Stimulated activated CD4-positive, alpha-beta T cell treated with anti-CD3 and anti-CD28 coated beads, TNF-alpha, amount 100 ng/mL, for 48 hours (primary cell): ENCODE measurements around the gene GLB1L3.
A peak's percentile ranks its signal among the peaks of the same experiment; 100 is the strongest.

ENCODE experiments used
- DNase-seq, 3 donors: peaks; one replicate each; pipeline ENCODE4 v3.0.0-alpha.2; 2020; ENCODE audit warnings: low read depth in 3 of 3

GLB1L3 gene, protein sequence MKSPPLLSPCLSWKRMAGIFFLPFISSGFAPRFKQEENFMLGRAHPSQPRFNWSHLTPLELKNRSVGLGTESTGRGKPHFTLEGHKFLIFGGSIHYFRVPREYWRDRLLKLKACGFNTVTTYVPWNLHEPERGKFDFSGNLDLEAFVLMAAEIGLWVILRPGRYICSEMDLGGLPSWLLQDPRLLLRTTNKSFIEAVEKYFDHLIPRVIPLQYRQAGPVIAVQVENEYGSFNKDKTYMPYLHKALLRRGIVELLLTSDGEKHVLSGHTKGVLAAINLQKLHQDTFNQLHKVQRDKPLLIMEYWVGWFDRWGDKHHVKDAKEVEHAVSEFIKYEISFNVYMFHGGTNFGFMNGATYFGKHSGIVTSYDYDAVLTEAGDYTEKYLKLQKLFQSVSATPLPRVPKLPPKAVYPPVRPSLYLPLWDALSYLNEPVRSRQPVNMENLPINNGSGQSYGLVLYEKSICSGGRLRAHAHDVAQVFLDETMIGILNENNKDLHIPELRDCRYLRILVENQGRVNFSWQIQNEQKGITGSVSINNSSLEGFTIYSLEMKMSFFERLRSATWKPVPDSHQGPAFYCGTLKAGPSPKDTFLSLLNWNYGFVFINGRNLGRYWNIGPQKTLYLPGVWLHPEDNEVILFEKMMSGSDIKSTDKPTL

DNA sequence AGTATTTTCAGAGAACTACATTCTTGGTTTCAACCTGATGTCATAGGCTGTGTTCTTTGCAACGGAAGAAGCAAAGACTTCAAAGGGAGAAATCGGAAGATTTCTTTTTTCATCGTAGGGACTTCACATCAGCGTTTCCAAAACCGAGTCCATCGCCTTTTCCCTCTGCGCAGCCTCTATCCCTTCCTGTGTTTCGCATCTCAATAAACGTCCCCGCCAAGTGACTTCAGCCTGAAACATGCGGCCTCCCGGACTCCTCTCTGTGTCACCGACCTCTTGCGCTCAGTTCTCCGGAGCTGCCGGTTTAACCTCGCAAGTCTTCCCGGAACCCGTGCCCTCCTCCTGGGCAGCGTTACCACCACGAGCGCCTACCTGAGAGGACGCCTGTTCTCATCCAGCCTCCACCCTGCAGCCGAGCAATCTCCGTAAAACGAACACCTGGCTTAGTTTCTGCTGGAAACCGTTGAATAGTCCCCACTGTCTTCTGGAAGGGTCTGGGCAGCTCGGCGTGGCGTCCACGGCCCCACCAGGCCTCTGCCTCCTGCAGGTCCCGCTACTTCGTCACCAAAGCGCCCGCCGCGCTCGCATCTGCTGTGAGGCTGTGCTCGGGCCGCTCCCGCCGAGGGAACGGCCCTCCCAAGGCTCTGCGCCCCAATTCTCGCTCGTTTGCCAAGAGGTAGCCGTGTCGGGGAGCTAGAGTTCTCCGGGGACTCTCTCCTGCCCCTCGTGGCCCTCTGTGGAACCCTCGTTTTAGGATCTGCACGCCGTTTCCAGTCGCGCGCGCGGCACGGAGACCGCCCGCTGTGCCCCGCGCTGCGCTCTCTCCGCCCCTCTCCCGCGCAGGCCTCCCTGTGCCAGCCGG is at the start of gene GLB1L3:
Gene GLB1L3, plus strand, starts transcription at position 846 of the 862 bp plus-strand sequence. CDS start 362 bp downstream, outside the sequence.
- peak; percentile 58 to 73 (median 65) for DNase-seq

DNA sequence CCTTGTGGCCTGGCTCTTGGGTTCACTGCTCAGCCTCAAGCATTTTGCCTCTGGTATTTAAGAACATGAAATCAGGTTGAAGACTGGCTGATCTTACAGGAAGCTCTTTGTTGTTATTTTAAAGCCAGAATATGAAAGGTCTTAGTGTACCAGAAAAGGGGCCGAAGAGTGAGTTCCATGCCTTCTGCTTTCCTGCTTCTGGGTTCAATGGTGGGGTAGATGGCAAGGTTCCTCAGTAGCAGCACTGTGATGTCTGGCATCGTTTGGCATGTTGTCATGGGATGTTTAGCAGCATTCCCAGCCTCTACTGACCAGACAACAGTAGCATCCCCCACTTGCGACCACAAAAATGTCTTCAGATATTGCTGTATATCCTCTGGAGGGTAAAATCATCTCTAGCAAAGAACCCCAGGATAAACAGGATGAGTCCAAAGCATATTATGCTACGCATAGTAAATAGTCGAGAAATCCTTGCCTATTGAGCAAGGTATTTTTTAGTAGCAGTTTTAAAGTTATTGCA is 49.3 kb upstream of the GLB1L3 start:
- no peak for DNase-seq

DNA sequence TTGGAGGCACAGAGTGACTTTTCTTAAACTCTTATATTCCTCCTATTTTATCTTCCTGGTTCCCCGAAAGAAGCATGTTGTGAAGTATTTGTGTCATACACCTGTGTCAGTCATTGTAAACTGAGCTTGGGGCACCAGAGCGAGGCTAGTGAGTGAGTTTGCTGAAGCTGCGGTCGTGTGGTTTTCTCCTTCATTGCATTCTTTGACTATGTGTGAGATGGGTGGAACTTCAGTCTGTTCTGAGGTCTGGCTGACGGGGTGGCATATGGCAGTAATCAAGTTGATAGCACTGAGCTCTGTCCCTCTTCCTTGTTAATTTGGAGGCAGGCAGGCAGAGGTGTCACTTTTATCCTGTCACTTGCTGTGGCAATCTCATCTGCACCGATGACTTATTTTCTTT is 47.6 kb upstream of the GLB1L3 start:
- DNase-seq, result no peak

DNA sequence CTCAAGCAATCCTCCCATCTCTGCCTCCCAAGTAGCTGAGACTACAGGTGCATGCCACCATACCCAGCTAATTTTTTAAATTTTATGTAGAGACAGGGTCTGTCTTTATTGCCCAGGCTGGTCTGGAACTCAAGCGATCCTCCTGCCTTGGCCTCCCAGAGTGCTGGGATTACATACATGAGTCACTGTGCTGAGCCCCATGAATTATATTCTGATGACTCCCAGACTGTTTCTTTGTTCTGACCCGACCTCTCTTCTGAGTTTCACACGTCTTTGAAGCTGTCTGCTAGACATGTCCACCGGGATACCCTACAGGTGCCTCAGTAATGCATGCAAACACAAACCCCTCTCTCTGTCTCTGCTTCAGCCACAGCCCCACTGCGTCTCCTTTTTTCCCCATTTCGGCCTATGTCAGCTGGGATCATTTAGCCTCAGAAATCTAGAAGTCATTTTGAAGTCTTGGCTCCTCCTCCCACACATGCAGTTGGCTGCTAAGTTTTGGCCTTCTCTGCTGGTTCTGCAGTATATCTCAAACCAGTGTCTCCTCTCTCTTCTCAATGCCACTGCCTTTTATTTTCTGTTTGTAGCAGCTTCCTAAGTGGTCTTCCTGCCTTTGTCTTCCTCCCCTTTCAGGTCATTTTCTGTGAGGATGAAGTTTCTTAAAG is 46.9 kb upstream of the GLB1L3 start:
- DNase-seq, result no peak

- DNase-seq, result no peak
These were observed 45.8 kb upstream of the GLB1L3 start for GRCh38 chr11:134230339-134230738.

- DNase-seq, result no peak
These were observed 44.1 kb upstream of the GLB1L3 start for GRCh38 chr11:134231958-134232659.

DNA sequence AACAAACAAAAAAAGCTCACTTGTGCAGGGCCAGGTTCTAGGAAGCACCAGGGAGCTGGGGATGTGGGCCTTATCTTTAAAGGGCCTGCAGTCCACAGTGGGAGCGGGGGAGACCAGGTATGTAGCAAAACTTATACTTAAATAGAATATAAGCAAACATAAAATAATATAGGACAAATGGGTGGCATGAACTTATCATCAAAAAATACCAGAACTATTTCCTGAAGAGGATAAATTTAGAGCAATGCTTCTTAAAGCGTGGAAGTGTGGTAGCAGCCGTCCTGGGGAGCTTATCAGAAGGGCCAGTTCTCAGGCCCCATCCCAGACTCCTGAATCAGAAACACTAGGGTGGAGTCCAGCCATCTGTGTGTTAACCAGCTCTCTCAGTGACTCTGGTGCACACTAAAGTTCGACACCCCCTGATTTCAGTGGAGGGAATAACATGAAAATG is 42.4 kb upstream of the GLB1L3 start:
- no peak for DNase-seq

- DNase-seq, result no peak
These were observed 40.8 kb upstream of the GLB1L3 start for GRCh38 chr11:134235399-134235798.

- no peak for DNase-seq
These were observed 39.2 kb upstream of the GLB1L3 start for GRCh38 chr11:134236834-134237556.

- no peak for DNase-seq
These were observed 38.6 kb upstream of the GLB1L3 start for GRCh38 chr11:134237557-134237922.

GRCh38 chr11:134238956-134239355 is 37.2 kb upstream of the GLB1L3 start:
- DNase-seq, result no peak

DNA sequence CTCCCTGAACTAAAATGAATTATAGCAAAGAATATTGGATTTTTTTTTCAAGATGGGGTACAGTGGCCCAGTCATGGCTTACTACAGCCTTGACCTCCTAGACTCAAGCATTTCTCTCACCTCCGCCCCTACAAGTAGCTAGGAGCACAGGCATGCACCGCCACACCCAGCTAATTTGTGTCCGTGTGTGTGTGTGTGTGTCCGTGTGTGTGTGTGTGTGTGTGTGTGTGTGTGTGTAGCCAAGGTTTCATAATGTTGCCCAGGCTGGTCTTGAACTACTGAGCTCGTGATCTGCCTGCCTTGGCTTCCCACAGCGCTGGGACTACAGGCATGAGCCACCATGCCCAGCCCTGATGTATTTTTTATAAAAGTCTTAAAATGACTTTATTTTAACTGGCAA is 35.6 kb upstream of the GLB1L3 start:
- DNase-seq, result no peak

GRCh38 chr11:134242376-134242775 is 33.8 kb upstream of the GLB1L3 start:
- DNase-seq, result no peak

- no peak for DNase-seq
These were observed 32.3 kb upstream of the GLB1L3 start for GRCh38 chr11:134243913-134244312.

DNA sequence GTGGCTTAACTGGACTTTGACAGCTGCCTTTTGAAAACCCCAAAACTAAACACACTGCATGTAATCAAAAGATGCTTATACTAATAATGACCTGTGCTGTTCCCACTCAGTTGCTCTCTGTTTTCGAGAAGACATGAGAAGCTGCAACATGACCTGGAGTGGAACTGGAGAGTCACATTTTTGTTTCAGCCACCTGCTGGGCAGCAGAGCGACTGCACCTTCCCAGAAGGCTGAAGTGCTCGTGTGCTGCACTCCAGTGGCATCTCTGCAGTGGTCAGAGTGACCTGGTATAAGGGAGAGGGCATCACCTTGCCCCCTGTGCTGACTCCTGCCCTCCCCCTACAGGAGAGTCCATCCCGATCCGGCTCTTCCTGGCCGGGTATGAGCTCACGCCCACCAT is 31.6 kb upstream of the GLB1L3 start:
- DNase-seq, result no peak

- no peak for DNase-seq
These were observed 30.7 kb upstream of the GLB1L3 start for GRCh38 chr11:134245434-134245833.

- no peak for DNase-seq
These were observed 30.1 kb upstream of the GLB1L3 start for GRCh38 chr11:134246100-134246499.

- DNase-seq, result no peak
These were observed 29.5 kb upstream of the GLB1L3 start for GRCh38 chr11:134246678-134247077.

DNA sequence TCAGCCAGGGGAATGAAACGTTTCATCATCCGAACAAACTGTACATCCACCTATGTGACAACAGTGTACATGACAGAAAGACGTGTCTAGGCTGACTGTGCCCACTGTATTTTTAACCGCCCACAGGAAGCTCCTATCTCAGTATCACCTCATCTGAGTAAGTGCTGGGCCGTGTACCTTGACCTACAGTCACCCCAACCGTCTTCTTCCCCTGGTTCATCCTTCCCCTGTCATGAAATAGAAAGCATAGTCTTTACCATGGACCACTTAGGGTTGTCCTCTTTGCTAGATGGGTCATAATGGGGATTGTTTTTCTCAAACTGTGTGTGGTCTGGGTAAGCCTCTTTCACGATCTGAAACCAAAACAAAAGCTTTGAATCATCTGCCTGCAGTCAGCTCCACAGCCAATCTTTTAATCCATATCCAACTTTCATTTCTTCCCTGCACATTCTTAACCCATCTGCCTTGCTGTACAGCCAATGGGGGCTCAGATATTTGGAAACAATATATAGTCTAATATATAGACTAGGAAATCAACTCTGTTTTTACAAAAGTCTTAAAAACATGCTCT is 27.2 kb upstream of the GLB1L3 start:
- DNase-seq, result no peak

- no peak for DNase-seq
These were observed 25.9 kb upstream of the GLB1L3 start for GRCh38 chr11:134250246-134250645.
